Spleen (tissue), 7 donors: ENCODE results near the gene ULBP3.

Source experiments
- CTCF ChIP-seq, 11 experiments: fragments of 200-600 bp in 7 of 11; fragments of 450-650 bp in 4 of 11; sonication (generic) in 4 of 11; IDR thresholded peaks in 8 of 11; conservative IDR thresholded peaks in 3 of 11; 1 replicate in 7 of 11; 2 replicates in 4 of 11; pipeline versions ENCODE4 v1.4.0 to v1.8.0; 2016 to 2021; ENCODE audit warnings: antibody characterized with exemption in 11 of 11, inconsistent platforms in 4 of 11, mild to moderate bottlenecking in 1 of 11
- POLR2A ChIP-seq, 3 donors: fragments of 450-650 bp; IDR thresholded peaks; one replicate each; pipeline ENCODE4 v1.5.1; 2017; ENCODE audit warnings: antibody characterized with exemption in 3 of 3, mild to moderate bottlenecking in 1 of 3
- POLR2AphosphoS5 ChIP-seq, 3 donors: sonication (generic); formaldehyde crosslinking; IDR thresholded peaks; one replicate each; pipeline ENCODE4 v1.5.1; 2017; ENCODE audit warnings: antibody characterized with exemption in 3 of 3
- donor health status: DM: no; HTN: no; CAD: no; lungs with moderate emphysema.
- donor health status: DM: no; HTN: no; CAD: no.
- donor health status: DM: no; HTN: no; CAD: no.

DNA sequence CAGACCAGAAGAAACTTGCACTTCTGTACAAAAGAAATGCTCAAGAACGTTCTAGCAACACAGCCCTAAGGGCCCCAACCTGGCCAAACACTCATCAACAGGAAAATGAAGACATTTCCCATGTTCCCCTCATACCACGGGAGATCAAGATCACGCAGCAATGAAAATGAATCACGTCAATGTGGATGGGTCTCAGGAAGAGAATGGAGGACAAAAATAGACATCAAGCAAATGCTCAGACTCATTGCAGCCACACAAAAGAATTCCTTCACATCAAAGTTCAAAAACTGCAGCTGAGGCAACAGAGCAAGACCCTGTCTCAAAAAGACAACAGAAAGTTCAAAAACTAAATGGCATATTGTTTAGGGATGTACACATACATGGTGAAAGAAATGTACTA, 18.1 kb downstream of the ULBP3 start:
- TF ChIP-seq CTCF (IDR thresholded peaks at IDR 0.05 in 8 of 11, conservative IDR thresholded peaks at IDR 0.05 in 3 of 11) (no peak), POLR2A (IDR thresholded peaks at IDR 0.05) (no peak), POLR2AphosphoS5 (IDR thresholded peaks at IDR 0.05) (no peak)
